Activated gamma-delta T cell treated with Interleukin-2 at 50 U/mL for 16 hours (primary cell): ENCODE data around the gene OR2M7.
"Not testable (repeated sequence)": the region's sequence is repeated elsewhere in the genome, so short reads cannot be mapped to it uniquely, and the experiment has no call there.

ENCODE experiments used
- DNase-seq: peaks from one replicate; pipeline ENCODE4 v3.0.0-alpha.2; 2020

The OR2M7 gene, protein sequence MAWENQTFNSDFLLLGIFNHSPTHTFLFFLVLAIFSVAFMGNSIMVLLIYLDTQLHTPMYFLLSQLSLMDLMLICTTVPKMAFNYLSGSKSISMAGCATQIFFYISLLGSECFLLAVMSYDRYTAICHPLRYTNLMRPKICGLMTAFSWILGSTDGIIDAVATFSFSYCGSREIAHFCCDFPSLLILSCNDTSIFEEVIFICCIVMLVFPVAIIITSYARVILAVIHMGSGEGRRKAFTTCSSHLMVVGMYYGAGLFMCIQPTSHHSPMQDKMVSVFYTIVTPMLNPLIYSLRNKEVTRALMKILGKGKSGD

GRCh38 chr1:248324468-248324867, at the start of gene OR2M7:
Gene OR2M7, minus strand, starts transcription at chr1:248324568. Its CDS starts 0 bp downstream, at chr1:248324568.
- no peak for DNase-seq

- no peak for DNase-seq
Observed at GRCh38 chr1:248373761-248374160, 49.4 kb upstream of the OR2M7 start.

GRCh38 chr1:248372394-248372793, 48.0 kb upstream of the OR2M7 start:
- DNase-seq: no peak

DNA sequence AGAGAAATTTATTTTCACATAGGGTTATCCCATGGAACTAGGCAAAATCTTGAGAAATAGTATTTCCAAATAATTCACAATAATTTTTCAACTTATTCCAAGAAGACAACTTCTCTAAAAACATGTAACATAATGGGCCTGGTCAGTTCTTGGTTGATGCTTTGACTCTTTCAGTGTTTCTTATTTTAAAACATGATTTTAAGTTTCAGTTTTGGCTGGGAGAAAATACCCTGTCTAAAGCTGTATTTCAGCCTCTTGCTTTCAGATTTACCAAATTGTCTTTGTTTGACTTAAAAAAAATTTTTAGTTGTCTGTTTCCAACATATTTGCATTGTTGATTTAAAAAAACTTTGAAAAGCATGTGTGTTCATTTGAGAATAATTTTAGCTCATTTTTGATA, 42.2 kb upstream of the OR2M7 start:
- DNase-seq: no peak

- DNase-seq: no peak
Observed at GRCh38 chr1:248361121-248361715, 36.9 kb upstream of the OR2M7 start, which contains the start of gene OR2T4. Gene OR2T4, plus strand, starts transcription at chr1:248361665. Its CDS starts 0 bp downstream, at chr1:248361665.

DNA sequence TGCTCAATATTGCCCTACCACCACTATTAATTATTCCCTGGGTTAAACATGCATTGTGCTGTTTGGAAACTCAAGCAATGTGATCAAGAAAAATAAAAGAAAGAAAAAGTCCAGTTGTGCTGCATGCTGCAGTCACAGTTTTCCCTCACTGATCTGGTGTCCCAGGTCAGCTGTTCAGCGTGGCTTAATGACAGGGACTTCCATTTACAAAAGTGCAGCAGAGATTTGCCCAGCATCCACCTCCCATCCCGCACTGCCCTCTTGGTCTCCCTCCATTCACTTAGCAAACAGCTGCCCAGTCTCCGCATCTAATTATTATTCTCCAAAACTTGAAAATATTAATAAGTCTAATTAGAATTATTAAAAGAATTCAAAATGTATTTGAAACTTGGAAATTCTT, 35.0 kb upstream of the OR2M7 start:
- no peak for DNase-seq

DNA sequence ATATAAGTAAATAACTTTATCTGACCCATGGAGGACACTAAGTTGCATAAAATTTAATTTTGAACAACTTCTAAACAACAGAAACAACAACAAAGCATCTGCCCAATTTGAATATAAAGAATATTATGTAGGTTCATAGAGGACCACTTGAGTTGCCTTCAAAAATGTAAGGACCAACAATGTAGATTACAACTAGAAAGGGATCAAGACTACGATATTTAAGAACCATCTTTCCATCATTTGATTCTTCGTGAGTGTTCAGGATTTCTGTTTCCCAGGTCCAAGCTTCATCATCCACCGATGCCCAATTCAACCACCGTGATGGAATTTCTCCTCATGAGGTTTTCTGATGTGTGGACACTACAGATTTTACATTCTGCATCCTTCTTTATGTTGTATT, 24.1 kb upstream of the OR2M7 start, which contains the start of gene OR14C36:
Gene OR14C36 (plus strand): TSS at position 301 of the 400 bp plus-strand sequence. CDS start 0 bp downstream, at position 301.
- DNase-seq: no peak

DNA sequence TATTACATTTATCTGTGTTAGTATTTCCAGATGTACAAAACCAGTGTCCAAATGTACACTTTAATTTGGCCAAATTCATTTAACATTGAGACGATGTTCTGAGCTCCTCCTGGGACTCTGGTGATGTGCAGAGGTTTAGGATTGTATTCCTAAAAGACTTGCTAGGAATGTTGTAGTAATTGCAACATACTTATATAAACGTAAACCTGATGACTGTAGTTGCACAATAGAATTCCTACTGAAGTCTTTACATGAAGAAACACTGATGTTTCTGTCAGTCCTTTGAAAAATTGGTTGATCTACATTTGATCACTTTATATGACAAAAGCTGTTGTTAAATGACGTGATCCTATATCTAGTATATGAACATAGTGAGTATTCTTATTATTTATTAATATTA, 19.1 kb upstream of the OR2M7 start:
- DNase-seq: no peak

GRCh38 chr1:248316796-248317195, 7.6 kb downstream of the OR2M7 start:
- no peak for DNase-seq

DNA sequence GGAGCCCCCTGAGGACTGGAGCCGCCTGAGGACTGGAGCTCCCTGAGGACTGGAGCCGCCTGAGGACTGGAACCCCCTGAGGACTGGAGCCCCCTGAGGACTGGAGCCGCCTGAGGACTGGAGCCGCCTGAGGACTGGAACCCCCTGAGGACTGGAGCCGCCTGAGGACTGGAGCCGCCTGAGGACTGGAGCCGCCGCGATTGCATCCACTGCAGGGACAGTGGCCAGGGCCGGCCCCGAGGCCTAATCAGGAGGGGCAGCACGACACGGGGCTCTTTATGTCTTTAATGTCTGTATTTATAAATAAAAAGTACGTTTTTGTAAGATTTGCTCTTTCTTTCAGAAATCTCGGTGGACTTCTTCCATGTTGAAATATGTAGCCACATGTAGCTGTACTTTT, 17.6 kb downstream of the OR2M7 start:
- not testable (repeated sequence) for DNase-seq

DNA sequence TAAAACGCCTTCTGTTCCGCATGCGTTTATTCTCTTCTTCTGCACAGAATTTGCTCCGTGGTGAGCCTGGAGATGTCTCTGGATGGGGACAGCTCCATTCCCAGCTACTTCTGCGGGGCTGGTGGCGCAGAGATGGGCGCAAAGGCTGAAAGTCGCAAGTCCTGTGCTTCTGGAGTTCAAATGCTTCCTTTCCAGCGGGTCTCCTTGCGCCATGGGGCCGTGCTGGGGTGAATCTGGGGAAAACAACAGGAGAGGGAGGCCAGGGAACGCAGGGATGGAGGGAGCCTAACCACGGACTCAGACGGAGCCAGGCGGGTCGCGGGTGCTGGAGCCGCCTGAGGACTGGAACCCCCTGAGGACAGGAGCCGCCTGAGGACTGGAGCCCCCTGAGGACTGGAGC, 18.3 kb downstream of the OR2M7 start:
- no peak for DNase-seq

DNA sequence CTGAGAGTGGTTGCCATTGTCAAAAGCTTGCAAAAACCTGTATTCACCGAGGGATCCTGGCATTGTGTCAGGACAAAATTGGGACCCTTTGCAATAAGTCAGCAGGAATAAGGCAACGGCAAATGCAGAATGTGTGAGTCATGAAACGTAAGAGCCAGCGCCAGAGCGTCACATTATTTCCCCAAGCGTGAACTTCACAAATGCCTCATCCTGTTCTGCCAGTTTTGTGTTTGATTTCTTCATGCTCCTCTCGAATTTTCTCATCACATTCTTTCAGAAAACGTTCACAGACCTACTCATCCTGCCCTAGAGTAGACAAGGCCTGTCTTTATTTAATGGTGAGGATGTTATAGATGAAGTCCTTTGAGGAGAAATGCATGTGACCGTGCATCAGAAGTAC, 18.7 kb downstream of the OR2M7 start:
- DNase-seq: not testable (repeated sequence)

DNA sequence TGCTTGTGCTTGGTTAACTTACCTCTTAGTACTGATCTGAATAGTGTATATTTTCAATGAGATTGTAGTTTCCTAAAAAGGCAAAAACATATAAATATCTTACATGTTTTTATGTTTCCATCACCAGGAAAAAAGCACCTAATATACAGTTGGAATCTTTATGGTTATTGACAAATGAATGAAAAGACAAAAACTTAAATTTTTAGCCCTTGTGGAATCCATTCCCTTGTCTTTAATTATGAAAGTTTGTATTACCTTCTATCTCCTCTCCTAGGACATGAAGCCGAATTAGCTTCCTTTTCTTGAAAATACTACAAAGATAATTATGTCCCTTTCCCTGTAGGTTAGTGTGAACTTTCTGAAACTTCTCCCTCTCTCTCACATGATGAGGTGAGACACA, 21.0 kb downstream of the OR2M7 start, which contains the start of gene OR2T12:
Gene OR2T12 (minus strand): TSS at position 101 of the 400 bp plus-strand sequence. CDS start 7,846 bp downstream, outside the sequence.
- DNase-seq: no peak

DNA sequence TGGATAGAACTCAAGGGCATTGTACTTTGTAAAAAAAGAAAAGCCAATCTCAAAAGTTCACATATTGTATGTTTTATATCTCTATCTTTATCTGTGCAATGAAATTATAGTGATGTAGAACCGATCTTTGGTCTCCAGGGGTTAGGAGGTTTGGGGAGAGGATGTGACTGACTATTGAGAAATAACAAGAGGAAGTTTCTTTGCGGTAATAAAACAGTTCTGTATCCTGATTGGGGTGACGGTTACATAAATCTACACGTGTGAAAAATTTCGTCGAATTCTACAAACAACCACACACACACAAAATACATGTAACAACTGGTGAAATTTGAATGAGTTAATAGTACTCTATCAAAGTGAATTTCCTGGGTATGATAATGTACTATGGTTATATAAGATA, 36.0 kb downstream of the OR2M7 start:
- no peak for DNase-seq

DNA sequence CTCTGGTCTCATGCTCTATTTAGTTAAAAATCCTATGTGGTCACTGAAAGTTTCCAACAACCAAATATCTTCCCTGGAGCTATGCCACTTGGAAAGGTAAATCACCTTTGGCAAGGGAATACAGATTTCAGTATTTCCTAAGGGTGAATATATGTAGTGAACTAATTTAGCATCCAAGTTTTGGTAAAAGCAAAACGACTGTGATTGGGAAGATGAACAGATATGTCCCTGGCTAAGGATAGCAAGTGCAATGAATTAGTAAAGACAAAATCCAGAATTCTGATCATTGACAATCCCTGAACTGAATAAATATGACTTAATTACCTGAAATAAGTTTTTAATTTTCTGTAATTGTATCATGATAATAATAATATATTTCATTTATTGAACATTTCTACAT, 46.5 kb downstream of the OR2M7 start, which contains the start of gene OR2T33:
Gene OR2T33 (minus strand): TSS at position 101 of the 400 bp plus-strand sequence. CDS start 4,162 bp downstream, outside the sequence.
- DNase-seq: no peak
